HK-2 (cell line): ENCODE measurements around the gene FZD2.
A peak's percentile ranks its signal among the peaks of the same experiment; 100 is the strongest.
"Not testable (repeated sequence)": the region's sequence is repeated elsewhere in the genome, so short reads cannot be mapped to it uniquely, and the experiment has no call there.

Experiments
- DNase-seq: peaks from one replicate; pipeline ENCODE4 v3.0.0-alpha.2; 2018; ENCODE audit not compliant: unreplicated experiment

Gene FZD2

DNA sequence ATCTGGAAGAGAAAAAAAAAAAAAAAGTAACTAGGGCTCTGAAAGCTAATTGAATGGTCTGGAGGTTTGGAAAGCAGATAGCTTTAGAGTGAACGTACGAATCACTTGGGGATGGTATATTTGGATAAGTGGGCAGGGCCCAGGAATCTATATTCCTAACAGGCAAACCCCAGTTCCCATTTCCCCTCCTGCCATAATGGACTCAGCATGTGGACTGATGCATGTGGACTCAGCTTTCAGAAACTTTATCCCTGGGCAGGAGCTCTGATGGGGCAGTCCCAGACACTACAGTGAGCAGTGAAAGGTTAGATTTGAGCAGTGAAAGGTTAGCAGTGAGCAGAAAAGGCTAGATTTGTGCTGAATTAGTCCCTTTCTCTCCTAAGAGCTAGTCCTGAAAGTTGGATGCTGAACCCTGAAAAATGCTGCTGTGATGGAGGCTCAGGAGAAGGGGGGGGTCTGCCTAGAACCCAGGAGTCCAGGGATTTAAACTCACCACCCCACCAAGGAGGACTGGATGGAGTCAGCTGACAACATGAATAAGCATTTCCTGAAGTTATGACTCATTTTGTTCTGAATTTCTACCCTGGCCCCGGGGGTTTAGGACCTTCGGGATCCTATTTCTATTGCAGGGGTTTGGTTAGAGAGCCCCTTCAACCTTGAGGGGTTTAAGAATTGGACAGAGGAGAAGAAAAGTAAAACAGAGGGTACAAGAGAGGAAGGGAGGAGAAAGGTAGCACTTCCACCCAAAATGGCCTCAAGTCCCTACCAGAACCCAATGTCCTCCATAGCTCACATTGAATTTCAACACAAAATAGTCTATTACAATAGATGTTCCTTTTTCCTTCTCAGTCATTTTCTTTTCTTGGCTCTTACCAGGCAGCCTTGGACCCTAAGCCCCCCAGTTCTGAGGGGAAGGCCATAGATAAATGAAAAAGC, 10.3 kb upstream of the FZD2 start:
- DNase-seq, result no peak

GRCh38 chr17:44547625-44548267, 9.5 kb upstream of the FZD2 start:
- DNase-seq, result no peak

DNA sequence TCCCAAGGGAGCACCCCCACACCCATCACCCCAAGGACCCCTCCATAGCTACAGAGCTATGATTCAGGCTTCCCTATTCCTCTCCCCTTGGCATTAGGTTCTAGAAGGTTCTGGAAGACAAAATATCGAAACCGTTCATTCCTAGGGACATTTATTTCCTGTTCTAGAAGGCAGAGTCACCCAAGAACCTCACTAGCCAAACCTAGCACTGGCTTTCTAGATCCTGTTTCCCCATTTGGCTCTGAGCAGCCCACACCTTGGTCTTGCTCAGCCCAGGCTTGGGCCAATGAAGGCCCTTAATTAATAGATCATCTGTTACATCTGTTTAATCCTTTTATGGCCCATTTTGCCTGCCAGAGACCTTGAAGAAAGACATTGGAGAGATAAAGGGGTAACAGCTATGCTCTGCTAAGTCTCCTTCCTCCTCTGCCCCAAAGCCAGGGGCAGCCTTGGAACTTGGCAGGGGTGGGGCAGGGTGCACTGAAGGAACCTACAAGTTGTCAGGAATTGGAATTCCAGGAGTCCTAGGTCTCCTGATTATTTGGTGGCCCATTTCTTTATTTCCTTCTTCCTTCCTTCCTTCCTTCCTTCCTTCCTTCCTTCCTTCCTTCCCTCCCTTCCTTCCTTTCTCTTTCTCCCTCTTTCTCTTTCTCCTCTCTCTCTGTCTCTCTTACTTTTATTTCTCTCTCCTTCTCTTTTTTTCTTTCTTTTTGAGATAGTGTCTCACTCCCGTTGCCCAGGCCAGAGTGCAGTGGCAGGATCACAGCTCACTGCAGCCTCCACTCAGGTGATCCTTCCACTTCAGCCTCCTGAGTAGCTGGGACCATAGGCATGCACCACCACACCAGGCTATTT, 8.7 kb upstream of the FZD2 start:
- no peak for DNase-seq

- no peak for DNase-seq
Observed at GRCh38 chr17:44549686-44550085, 7.6 kb upstream of the FZD2 start.

DNA sequence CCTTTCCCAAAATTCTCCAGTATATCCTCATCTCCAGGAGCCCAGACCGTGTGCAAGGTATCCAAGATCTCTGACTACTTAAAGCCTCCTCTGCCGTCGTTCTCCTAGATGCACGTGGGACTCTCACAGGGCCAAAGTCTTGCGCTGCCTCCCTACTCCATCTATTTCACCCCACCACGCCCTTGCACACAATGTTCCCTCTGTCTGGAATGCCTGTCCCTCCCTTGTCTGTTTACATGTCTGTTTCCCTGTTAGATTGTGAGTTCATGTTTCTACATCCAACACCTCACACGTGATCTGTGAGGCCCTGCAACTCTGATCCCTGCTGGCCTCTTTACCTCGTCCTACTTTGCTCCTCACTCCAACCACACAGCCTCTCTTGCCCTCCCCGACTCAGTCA, 4.9 kb upstream of the FZD2 start:
- no peak for DNase-seq

GRCh38 chr17:44555099-44555498, 2.2 kb upstream of the FZD2 start:
- DNase-seq, result no peak

- DNase-seq, result peak; percentile 48
Observed at GRCh38 chr17:44556166-44556831, 985 bp upstream of the FZD2 start.

DNA sequence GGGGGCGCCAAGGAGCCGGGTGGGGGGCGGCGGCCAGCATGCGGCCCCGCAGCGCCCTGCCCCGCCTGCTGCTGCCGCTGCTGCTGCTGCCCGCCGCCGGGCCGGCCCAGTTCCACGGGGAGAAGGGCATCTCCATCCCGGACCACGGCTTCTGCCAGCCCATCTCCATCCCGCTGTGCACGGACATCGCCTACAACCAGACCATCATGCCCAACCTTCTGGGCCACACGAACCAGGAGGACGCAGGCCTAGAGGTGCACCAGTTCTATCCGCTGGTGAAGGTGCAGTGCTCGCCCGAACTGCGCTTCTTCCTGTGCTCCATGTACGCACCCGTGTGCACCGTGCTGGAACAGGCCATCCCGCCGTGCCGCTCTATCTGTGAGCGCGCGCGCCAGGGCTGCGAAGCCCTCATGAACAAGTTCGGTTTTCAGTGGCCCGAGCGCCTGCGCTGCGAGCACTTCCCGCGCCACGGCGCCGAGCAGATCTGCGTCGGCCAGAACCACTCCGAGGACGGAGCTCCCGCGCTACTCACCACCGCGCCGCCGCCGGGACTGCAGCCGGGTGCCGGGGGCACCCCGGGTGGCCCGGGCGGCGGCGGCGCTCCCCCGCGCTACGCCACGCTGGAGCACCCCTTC, 484 bp downstream of the FZD2 start:
- no peak for DNase-seq

DNA sequence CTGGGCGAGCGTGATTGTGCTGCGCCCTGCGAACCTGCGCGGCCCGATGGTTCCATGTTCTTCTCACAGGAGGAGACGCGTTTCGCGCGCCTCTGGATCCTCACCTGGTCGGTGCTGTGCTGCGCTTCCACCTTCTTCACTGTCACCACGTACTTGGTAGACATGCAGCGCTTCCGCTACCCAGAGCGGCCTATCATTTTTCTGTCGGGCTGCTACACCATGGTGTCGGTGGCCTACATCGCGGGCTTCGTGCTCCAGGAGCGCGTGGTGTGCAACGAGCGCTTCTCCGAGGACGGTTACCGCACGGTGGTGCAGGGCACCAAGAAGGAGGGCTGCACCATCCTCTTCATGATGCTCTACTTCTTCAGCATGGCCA, 1.0 kb downstream of the FZD2 start:
- no peak for DNase-seq

DNA sequence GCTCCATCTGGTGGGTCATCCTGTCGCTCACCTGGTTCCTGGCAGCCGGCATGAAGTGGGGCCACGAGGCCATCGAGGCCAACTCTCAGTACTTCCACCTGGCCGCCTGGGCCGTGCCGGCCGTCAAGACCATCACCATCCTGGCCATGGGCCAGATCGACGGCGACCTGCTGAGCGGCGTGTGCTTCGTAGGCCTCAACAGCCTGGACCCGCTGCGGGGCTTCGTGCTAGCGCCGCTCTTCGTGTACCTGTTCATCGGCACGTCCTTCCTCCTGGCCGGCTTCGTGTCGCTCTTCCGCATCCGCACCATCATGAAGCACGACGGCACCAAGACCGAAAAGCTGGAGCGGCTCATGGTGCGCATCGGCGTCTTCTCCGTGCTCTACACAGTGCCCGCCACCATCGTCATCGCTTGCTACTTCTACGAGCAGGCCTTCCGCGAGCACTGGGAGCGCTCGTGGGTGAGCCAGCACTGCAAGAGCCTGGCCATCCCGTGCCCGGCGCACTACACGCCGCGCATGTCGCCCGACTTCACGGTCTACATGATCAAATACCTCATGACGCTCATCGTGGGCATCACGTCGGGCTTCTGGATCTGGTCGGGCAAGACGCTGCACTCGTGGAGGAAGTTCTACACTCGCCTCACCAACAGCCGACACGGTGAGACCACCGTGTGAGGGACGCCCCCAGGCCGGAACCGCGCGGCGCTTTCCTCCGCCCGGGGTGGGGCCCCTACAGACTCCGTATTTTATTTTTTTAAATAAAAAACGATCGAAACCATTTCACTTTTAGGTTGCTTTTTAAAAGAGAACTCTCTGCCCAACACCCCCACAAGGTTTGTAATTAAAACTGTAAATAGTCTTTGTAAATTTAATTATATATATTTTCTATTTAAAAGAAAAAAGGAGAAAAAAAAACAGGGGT, 1.7 kb downstream of the FZD2 start:
- DNase-seq, result no peak

DNA sequence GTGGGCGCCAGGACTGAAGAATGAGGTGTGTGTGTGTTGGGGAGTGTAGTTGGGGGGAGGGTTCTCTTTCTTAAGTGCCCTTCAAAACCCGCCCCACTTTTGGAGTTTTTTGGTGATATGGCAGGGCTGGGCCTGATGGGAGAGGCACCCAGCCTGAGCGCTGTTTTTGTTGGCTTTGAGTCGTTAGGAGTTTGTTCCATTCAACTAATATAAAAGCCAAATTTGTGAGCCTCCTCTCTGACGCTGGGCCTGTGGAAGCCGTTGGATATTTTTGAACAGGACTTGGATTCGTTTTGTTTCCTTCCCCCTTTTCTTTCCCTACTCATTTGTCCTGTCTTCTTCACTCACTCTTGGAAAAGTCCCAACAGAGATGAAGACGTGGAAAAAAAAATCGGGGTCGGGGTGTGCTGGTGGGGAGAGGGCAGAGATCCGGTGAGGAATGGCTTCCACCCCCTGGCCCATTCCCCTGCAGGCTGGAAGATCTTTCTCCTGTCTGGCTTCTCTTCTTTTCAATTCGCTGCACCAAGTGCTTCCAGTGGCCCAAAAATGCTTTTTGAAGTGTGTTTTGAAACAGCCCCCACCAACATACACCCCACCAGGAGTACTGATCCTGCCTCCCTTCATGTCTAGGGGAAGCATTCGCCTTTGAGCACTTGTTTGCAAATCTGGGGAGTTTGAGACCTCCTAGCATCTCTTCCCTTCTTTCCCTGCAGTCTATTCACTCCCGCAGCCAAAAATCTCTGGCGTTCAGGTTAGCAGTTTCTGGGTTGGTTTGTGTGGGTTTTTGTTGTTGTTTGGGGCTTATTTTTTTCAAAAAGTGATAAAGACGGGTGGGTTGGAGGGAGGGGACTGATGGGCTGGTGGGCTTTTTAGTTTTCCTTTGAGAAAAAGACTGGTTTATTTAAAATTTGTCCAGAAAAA, 2.6 kb downstream of the FZD2 start:
- no peak for DNase-seq

DNA sequence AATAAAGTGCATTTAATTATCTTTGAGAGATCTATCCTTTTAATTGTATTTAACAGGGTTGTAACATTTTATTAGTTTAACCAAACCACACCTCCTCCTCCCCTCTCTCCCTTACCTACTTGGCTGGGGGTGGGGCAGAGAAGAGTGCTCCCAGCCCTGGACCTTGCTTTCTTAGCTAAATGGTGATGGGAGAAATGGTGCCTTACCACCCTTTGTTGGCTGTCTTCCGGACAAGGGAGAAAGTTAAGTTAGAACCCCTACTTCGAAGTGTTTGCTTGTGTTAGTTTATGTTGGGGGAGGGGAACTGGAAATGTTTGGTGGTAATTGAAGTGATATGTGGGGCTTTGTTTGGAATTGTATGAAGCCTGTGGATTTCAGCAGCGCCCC, 3.9 kb downstream of the FZD2 start:
- DNase-seq, result no peak

DNA sequence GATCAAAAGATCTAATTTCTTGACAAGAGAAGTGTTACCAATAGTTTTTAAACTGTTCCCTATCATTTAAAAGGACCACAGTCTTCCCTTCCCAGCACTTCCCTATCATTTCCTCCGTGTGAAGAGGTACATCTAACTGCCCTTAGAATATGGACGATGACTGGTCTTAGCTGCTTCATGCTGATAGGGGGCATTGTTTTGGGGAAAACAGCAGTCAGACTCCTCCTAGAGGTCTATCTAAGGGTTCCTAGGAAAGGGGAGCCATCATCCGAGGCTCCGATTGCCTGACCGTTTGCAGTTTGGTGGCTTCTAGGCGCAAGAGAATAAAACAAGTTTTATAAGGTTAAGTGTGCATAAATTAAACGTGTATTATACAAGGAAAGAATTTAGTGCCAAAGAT, 7.1 kb downstream of the FZD2 start:
- DNase-seq, result no peak

GRCh38 chr17:44565866-44566443, 8.7 kb downstream of the FZD2 start:
- no peak for DNase-seq

- not testable (repeated sequence) for DNase-seq
Observed at GRCh38 chr17:44568311-44568944, 11.1 kb downstream of the FZD2 start.

DNA sequence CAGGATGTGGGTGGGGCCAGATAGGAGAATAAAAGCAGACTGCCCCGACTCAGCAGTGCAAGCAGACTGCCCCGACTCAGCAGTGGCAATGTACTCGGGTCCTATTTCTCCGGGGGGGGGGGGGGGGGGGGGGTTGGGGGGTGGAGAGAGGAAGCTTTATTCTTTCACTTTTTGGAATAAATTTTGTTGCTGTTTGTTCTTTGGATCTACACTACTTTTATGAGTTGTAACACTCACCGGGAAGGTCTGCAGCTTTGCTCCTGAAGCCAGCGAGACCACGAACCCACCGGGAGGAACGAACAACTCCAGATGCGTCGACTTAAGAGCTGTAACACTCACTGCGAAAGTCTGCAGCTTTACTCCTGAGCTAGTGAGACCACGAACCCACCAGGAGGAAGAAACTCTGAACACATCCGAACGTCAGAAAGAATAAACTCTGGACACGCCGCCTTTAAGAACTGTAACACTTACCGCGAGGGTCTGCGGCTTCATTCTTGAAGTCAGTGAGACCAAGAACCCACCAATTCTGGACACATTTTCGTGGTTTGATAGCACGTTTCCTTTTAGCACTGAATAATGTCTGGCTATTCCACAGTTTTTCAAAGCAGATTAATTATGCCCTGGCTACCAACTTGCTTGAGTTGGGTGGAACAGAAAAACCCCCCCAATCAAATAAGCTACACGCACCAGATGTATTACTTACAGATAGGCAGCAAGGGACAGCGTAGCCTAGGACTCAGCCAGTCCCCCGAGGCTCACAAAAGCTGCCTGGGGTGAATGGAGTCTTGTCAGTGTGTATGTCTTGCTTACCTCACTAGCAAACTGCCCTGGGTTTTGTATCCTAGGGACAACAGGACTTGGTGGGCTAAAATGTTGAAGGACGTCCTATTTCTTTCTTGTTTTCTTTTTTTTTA, 11.9 kb downstream of the FZD2 start:
- DNase-seq, result no peak

DNA sequence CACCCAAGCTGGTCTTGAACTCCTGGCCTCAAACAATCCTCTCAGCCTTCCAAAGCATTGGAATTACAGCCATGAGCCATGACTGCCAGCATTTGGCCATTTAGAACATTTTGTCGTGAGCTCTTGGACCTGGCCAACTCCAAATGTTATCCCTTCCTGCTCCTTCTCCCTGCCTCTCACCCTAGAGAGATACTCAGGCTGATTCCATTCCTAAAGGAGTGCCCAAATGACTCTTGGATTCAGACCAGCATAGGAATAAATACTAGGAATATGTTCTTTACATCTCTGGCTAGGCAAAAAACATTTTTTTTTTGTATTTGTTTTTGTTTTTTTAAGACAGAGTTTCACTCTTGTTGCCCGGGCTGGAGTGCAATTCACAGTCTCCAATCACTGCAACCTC, 15.5 kb downstream of the FZD2 start:
- no peak for DNase-seq
